Measurements from ENCODE around the gene ANKS3. TPM values are rescaled to one million over a fixed set of nuclear protein-coding genes. Genes with fewer than 3 reads are reported as not detected.

The ANKS3 gene
- polyA plus RNA-seq, 3 donors: 0.59 to 13.7 (median 0.95) TPM

- H3K4me3 Mint-ChIP-seq: no peak overlapping the region
- peaks cover 38% of the 10 kb centered on the region for H3K4me1 Mint-ChIP-seq
- no peak overlapping the region for H3K4me3 ChIP-seq (replicated peaks in 1 of 3; ENCODE audit: low read depth in 2 of 3, low read length in 3 of 3)
- H3K9me3 Mint-ChIP-seq: peaks cover 0 to 2% (median 0%) of the 10 kb centered on the region in 7 donors
- peaks cover 6% of the 10 kb centered on the region for H4K20me1 ChIP-seq (ENCODE audit: insufficient read depth, low read length)
- H2AFZ ChIP-seq (ENCODE audit: insufficient read depth, low read depth, low read length, poor library complexity, severe bottlenecking): no peak overlapping the region
- H3K79me2 ChIP-seq (ENCODE audit: insufficient read depth, low read length): peaks cover 32% of the 10 kb centered on the region
- H3K27me3 ChIP-seq (ENCODE audit: control insufficient read depth in 2 of 2, insufficient read depth in 2 of 2, low read length in 2 of 2): no peaks in the 10 kb centered on the region
- peaks cover 32 to 82% of the 10 kb centered on the region in 2 donors for H3K36me3 Mint-ChIP-seq
- H3K9me3 ChIP-seq (replicated peaks in 1 of 2; ENCODE audit: control insufficient read depth in 1 of 2, insufficient read depth in 1 of 2, low read length in 2 of 2): no peaks in the 10 kb centered on the region
- H3K36me3 ChIP-seq (replicated peaks in 1 of 2; ENCODE audit: control insufficient read depth in 1 of 2, insufficient read depth in 2 of 2, low read length in 2 of 2): peaks cover 45 to 58% of the 10 kb centered on the region in 2 donors
- peak overlapping the region in 1 of 2 donors; percentile 27 for H3K27ac ChIP-seq (ENCODE audit: low read depth in 1 of 2, low read length in 2 of 2)
- 78% methylated on average over 6 of the region's 11 CpGs for WGBS (ENCODE audit: insufficient coverage)
- no peaks in the 10 kb centered on the region for H3K27me3 Mint-ChIP-seq (ENCODE audit: low read depth in 3 of 3)
- no peak overlapping the region for H3K9ac ChIP-seq (ENCODE audit: insufficient read depth, low read length, poor library complexity, severe bottlenecking)
- no peak for TF ChIP-seq CTCF (IDR thresholded peaks at IDR 0.05)
- DNase-seq: no peak
- peaks cover 31 to 32% of the 10 kb centered on the region in 2 donors for H3K4me1 ChIP-seq (ENCODE audit: control insufficient read depth in 1 of 2, insufficient read depth in 2 of 2, low read length in 2 of 2)
- no peak overlapping the region for H3K4me2 ChIP-seq (replicated peaks; ENCODE audit: extremely low read depth, low read length, poor library complexity, severe bottlenecking)
- intact Hi-C loops (cut with micrococcal nuclease): no loop called here
- H3K27ac Mint-ChIP-seq: peak overlapping the region in 4 of 7 donors; percentile 54 to 84 (median 61)
These were observed 57.2 kb downstream of the ANKS3 start for GRCh38 chr16:4676831-4677230.

- H3K79me2 ChIP-seq (ENCODE audit: insufficient read depth, low read length): peaks cover 26% of the 10 kb centered on the region
- H3K4me1 ChIP-seq (ENCODE audit: control insufficient read depth in 1 of 2, insufficient read depth in 2 of 2, low read length in 2 of 2): peaks cover 24 to 25% of the 10 kb centered on the region in 2 donors
- no peak overlapping the region for H2AFZ ChIP-seq (ENCODE audit: insufficient read depth, low read depth, low read length, poor library complexity, severe bottlenecking)
- no peaks in the 10 kb centered on the region for H3K27me3 ChIP-seq (ENCODE audit: control insufficient read depth in 2 of 2, insufficient read depth in 2 of 2, low read length in 2 of 2)
- 47% methylated on average over 23 of the region's 23 CpGs for WGBS (ENCODE audit: insufficient coverage)
- intact Hi-C loops (cut with micrococcal nuclease): no loop called here
- Mint-ChIP-seq H3K4me3 (no peak overlapping the region), H3K9me3 (peaks cover 0 to 2% (median 0%) of the 10 kb centered on the region in 7 donors), H3K27me3 (ENCODE audit: low read depth in 3 of 3) (no peaks in the 10 kb centered on the region), H3K27ac (peak overlapping the region in 5 of 7 donors; percentile 47 to 84 (median 59)), H3K36me3 (peaks cover 38 to 83% of the 10 kb centered on the region in 2 donors), H3K4me1 (peaks cover 31% of the 10 kb centered on the region)
- no peak for DNase-seq
- peak overlapping the region in 1 of 2 donors; percentile 27 for H3K27ac ChIP-seq (ENCODE audit: low read depth in 1 of 2, low read length in 2 of 2)
- H3K4me3 ChIP-seq (replicated peaks in 1 of 3; ENCODE audit: low read depth in 2 of 3, low read length in 3 of 3): no peak overlapping the region
- H4K20me1 ChIP-seq (ENCODE audit: insufficient read depth, low read length): peaks cover 6% of the 10 kb centered on the region
- no peak for TF ChIP-seq CTCF (IDR thresholded peaks at IDR 0.05)
- H3K4me2 ChIP-seq (replicated peaks; ENCODE audit: extremely low read depth, low read length, poor library complexity, severe bottlenecking): no peak overlapping the region
- peaks cover 49 to 59% of the 10 kb centered on the region in 2 donors for H3K36me3 ChIP-seq (replicated peaks in 1 of 2; ENCODE audit: control insufficient read depth in 1 of 2, insufficient read depth in 2 of 2, low read length in 2 of 2)
- no peak overlapping the region for H3K9ac ChIP-seq (ENCODE audit: insufficient read depth, low read length, poor library complexity, severe bottlenecking)
- no peaks in the 10 kb centered on the region for H3K9me3 ChIP-seq (replicated peaks in 1 of 2; ENCODE audit: control insufficient read depth in 1 of 2, insufficient read depth in 1 of 2, low read length in 2 of 2)
These were observed 57.9 kb downstream of the ANKS3 start for GRCh38 chr16:4675864-4676786.
